Natural killer cell (primary cell): ENCODE results near the gene PIBF1. TPM values are rescaled to one million over a fixed set of nuclear protein-coding genes. Genes with fewer than 3 reads are reported as not detected.

ENCODE experiments used
- ATAC-seq, 3 donors: fragments of 150-1000 bp in 2 of 3; fragments of 200-7000 bp in 1 of 3; cut with Tn5 transposase; 1 replicate in 1 of 3; 2 replicates in 2 of 3; pipeline ENCODE4 v1.10.0; 2021; ENCODE audit warnings: mild to moderate bottlenecking in 2 of 3, moderate library complexity in 2 of 3
- DNase-seq, 2 donors: peaks; one replicate each; pipeline versions ENCODE4 v3.0.0 to v3.0.0-alpha.2; 2013 to 2021; ENCODE audit warnings: mixed read lengths in 1 of 2
- H3K27ac ChIP-seq: one replicate; pipeline ENCODE4 v1.5.1; 2013; ENCODE audit warnings: mild to moderate bottlenecking, low read length
- H3K27me3 ChIP-seq: one replicate; pipeline ENCODE4 v1.6.1; 2013; ENCODE audit warnings: low read length; ENCODE audit not compliant: control insufficient read depth, insufficient read depth
- H3K36me3 ChIP-seq: one replicate; pipeline ENCODE4 v1.6.1; 2013; ENCODE audit warnings: low read length; ENCODE audit not compliant: control insufficient read depth, insufficient read depth
- H3K4me1 ChIP-seq: one replicate; pipeline ENCODE4 v1.6.1; 2013; ENCODE audit warnings: low read length; ENCODE audit not compliant: control insufficient read depth, insufficient read depth
- H3K4me3 ChIP-seq: one replicate; pipeline ENCODE4 v1.5.1; 2013; ENCODE audit warnings: low read length
- H3K9me3 ChIP-seq: one replicate; pipeline ENCODE4 v1.6.1; 2013; ENCODE audit warnings: low read length; ENCODE audit not compliant: control insufficient read depth, insufficient read depth
- H3K27ac Mint-ChIP-seq, 2 donors: one replicate each; pipeline ENCODE4 v1.8.0; 2022; ENCODE audit warnings: mild to moderate bottlenecking in 2 of 2, mixed read lengths in 2 of 2, moderate library complexity in 1 of 2
- H3K27me3 Mint-ChIP-seq, 2 donors: one replicate each; pipeline ENCODE4 v1.8.0; 2022; ENCODE audit warnings: low read depth in 2 of 2, mixed read lengths in 2 of 2
- H3K36me3 Mint-ChIP-seq: one replicate; pipeline ENCODE4 v1.8.0; 2022; ENCODE audit warnings: mixed read lengths
- H3K4me1 Mint-ChIP-seq, 2 donors: one replicate each; pipeline ENCODE4 v1.8.0; 2022; ENCODE audit warnings: mixed read lengths in 2 of 2
- H3K4me3 Mint-ChIP-seq: one replicate; pipeline ENCODE4 v1.8.0; 2022; ENCODE audit warnings: mild to moderate bottlenecking, moderate library complexity, mixed read lengths
- H3K9me3 Mint-ChIP-seq, 2 donors: one replicate each; pipeline ENCODE4 v1.8.0; 2022; ENCODE audit warnings: mixed read lengths in 2 of 2
- CTCF ChIP-seq: fragments of 200-600 bp; IDR thresholded peaks from one replicate; pipeline ENCODE4 v1.8.0; 2022; ENCODE audit warnings: antibody characterized with exemption
- WGBS: methylation state at CpG from one replicate; pipeline ENCODE4 v1.1.7; 2013; ENCODE audit warnings: missing lambda C conversion rate; ENCODE audit not compliant: insufficient coverage; 5-methylcytosine and 5-hydroxymethylcytosine counted together
- intact Hi-C: fragments of 100-400 bp; cut with micrococcal nuclease; formaldehyde crosslinking; loops from one replicate; pipeline ENCODE4 v1.14.2; 2022
- total RNA-seq, 4 donors: library from RNA; stranded (reverse); fragments of 120-200 nt in 1 of 4; gene quantifications; one replicate each; pipeline versions ENCODE4 v1.2.3 to v1.2.4, GENCODE V29; 2013 to 2022

Gene PIBF1
- total RNA-seq, 3 donors from 2014 or later (not counting 1 experiment from before 2014, with no cell fraction given): 21.9 to 37.8 (median 27.8) TPM

- peaks cover 16% of the 10 kb centered on the region for H3K36me3 ChIP-seq
- intact Hi-C loops: no loop called here
- no peak for TF ChIP-seq CTCF
- no peaks in the 10 kb centered on the region for H3K27me3 ChIP-seq
- Mint-ChIP-seq H3K4me1 (no peaks in the 10 kb centered on the region), H3K4me3 (no peak overlapping the region), H3K27ac (no peak overlapping the region), H3K9me3 (no peaks in the 10 kb centered on the region), H3K36me3 (no peaks in the 10 kb centered on the region), H3K27me3 (no peaks in the 10 kb centered on the region)
- no peaks in the 10 kb centered on the region for H3K9me3 ChIP-seq
- DNase-seq (no peak), ATAC-seq (no peak)
- no peaks in the 10 kb centered on the region for H3K4me1 ChIP-seq
- no peak overlapping the region for H3K27ac ChIP-seq
- WGBS: no CpG with 5 or more reads among the region's 1 CpG
- no peak overlapping the region for H3K4me3 ChIP-seq
These were observed 191.3 kb downstream of the PIBF1 start for GRCh38 chr13:72973234-72973633.

GRCh38 chr13:72983085-72983768 lies 201.3 kb downstream of the PIBF1 start:
- Histone ChIP-seq H3K36me3 (no peaks in the 10 kb centered on the region), H3K9me3 (no peaks in the 10 kb centered on the region), H3K4me1 (no peaks in the 10 kb centered on the region), H3K27me3 (no peaks in the 10 kb centered on the region), H3K27ac (no peak overlapping the region), H3K4me3 (no peak overlapping the region)
- Mint-ChIP-seq H3K27ac (no peak overlapping the region), H3K27me3 (no peaks in the 10 kb centered on the region), H3K4me1 (no peaks in the 10 kb centered on the region), H3K36me3 (no peaks in the 10 kb centered on the region), H3K4me3 (no peak overlapping the region), H3K9me3 (no peaks in the 10 kb centered on the region)
- TF ChIP-seq CTCF: no peak
- no peak for ATAC-seq
- no peak for DNase-seq
- 99% methylated on average over 4 of the region's 5 CpGs for WGBS
- intact Hi-C loops: no loop called here

- intact Hi-C loops: no loop called here
- Histone ChIP-seq H3K9me3 (no peaks in the 10 kb centered on the region), H3K4me3 (no peak overlapping the region), H3K27ac (no peak overlapping the region), H3K36me3 (no peaks in the 10 kb centered on the region), H3K4me1 (no peaks in the 10 kb centered on the region), H3K27me3 (no peaks in the 10 kb centered on the region)
- Mint-ChIP-seq H3K27me3 (no peaks in the 10 kb centered on the region), H3K9me3 (no peaks in the 10 kb centered on the region), H3K4me1 (no peaks in the 10 kb centered on the region), H3K4me3 (no peak overlapping the region), H3K36me3 (no peaks in the 10 kb centered on the region), H3K27ac (no peak overlapping the region)
- 100% methylated on average over 1 of the region's 1 CpG for WGBS
- TF ChIP-seq CTCF: no peak
- DNase-seq (no peak), ATAC-seq (no peak)
These were observed 203.7 kb downstream of the PIBF1 start for GRCh38 chr13:72985610-72986009.

- WGBS: 100% methylated on average over 1 of the region's 1 CpG
- H3K9me3 Mint-ChIP-seq: no peaks in the 10 kb centered on the region
- no peaks in the 10 kb centered on the region for H3K4me1 Mint-ChIP-seq
- H3K4me3 ChIP-seq: no peak overlapping the region
- H3K36me3 ChIP-seq: no peaks in the 10 kb centered on the region
- intact Hi-C loops: no loop called here
- H3K4me1 ChIP-seq: no peaks in the 10 kb centered on the region
- no peak for TF ChIP-seq CTCF
- H3K27ac Mint-ChIP-seq: no peak overlapping the region
- no peaks in the 10 kb centered on the region for H3K27me3 ChIP-seq
- no peak overlapping the region for H3K27ac ChIP-seq
- no peaks in the 10 kb centered on the region for H3K27me3 Mint-ChIP-seq
- H3K4me3 Mint-ChIP-seq: no peak overlapping the region
- DNase-seq (no peak), ATAC-seq (no peak)
- no peaks in the 10 kb centered on the region for H3K36me3 Mint-ChIP-seq
- H3K9me3 ChIP-seq: no peaks in the 10 kb centered on the region
These were observed 204.3 kb downstream of the PIBF1 start for GRCh38 chr13:72986197-72986596.
